HepG2 (cell line): ENCODE results near the gene THOC2.

ENCODE experiments used
- BORCS8-MEF2B ChIP-seq: sonication (generic); formaldehyde crosslinking; IDR thresholded peaks from 2 replicates; pipeline ENCODE4 v1.8.0; 2022; ENCODE audit warnings: mild to moderate bottlenecking, missing genetic modification reagents
- BRCA1 ChIP-seq: sonication (generic); formaldehyde crosslinking; IDR thresholded peaks from 2 replicates; pipeline ENCODE4 v1.4.0; 2020; ENCODE audit warnings: missing genetic modification reagents
- FOXJ3 ChIP-seq: sonication (generic); formaldehyde crosslinking; IDR thresholded peaks from 2 replicates; pipeline ENCODE4 v1.4.0; 2020; ENCODE audit warnings: missing genetic modification reagents, mild to moderate bottlenecking, borderline replicate concordance
- RAD21 ChIP-seq: fragments of 450-650 bp; formaldehyde crosslinking; IDR thresholded peaks from 2 replicates; pipeline ENCODE4 v1.5.0; 2020; ENCODE audit warnings: mild to moderate bottlenecking
- U2AF1 ChIP-seq: fragments of 200-400 bp; formaldehyde crosslinking; optimal IDR thresholded peaks from 2 replicates; pipeline ENCODE3; 2017; ENCODE audit warnings: mild to moderate bottlenecking, low read depth, low read length
- ZSCAN9 ChIP-seq: IDR thresholded peaks from 2 replicates; pipeline ENCODE4 v1.6.1; 2016; ENCODE audit warnings: borderline replicate concordance

DNA sequence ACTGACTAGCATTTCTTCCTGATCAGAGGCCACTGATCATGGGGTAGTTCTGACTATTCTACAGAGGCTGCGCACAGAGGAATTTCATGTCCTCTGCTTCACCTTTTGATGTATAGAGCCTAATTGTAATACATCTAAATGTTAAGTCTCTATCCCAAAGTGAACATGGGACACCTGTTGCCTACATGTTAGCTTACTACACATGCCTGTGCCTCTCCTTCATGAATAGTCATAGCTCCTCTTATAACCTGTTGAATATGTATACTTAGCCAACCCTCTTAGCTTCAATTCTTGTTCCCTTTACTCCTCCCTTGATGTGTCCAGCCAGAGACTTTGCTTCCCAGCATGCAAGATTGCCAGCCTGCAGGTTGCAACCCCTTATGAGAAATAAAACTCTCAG, 9.6 kb upstream of the THOC2 start:
- no peak for TF ChIP-seq BORCS8-MEF2B
- TF ChIP-seq FOXJ3 (CRISPR knock-in tag) = no peak
- no peak for TF ChIP-seq RAD21 (CRISPR knock-in tag)
- no peak for TF ChIP-seq ZSCAN9 (CRISPR knock-in tag)
- no peak for TF ChIP-seq U2AF1
- no peak for TF ChIP-seq BRCA1
